ENCODE results near the gene IGFBP2.

Gene IGFBP2

GRCh38 chr2:216700088-216700567 is 66.9 kb downstream of the IGFBP2 start:
- no peak for DNase-seq (ENCODE audit: low read depth in 1 of 2, low spot score in 1 of 2)

DNA sequence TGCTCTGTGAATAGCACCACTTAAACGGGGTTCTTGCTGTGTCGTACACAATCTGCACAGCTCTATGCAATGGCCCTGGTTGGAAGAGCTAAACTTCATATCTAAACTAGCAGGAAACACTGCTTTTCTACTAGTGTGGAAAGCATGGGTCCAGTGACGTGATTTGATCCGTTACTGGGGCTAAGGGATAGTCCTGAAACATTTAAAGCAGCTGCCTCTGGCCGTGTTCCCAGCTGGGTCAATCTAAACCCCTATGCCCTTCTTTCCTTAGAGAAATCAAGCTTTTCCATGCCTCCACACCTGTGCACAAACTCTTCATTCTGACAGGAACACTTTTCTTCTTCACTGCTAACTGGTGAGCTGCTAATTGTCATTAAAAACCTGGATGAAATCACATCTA is 67.6 kb downstream of the IGFBP2 start:
- DNase-seq (ENCODE audit: low read depth in 1 of 2, low spot score in 1 of 2) = no peak

GRCh38 chr2:216701544-216701943 is 68.3 kb downstream of the IGFBP2 start:
- no peak for DNase-seq (ENCODE audit: low read depth in 1 of 2, low spot score in 1 of 2)

GRCh38 chr2:216702756-216703155 is 69.5 kb downstream of the IGFBP2 start:
- DNase-seq (ENCODE audit: low read depth in 1 of 2, low spot score in 1 of 2) = no peak

DNA sequence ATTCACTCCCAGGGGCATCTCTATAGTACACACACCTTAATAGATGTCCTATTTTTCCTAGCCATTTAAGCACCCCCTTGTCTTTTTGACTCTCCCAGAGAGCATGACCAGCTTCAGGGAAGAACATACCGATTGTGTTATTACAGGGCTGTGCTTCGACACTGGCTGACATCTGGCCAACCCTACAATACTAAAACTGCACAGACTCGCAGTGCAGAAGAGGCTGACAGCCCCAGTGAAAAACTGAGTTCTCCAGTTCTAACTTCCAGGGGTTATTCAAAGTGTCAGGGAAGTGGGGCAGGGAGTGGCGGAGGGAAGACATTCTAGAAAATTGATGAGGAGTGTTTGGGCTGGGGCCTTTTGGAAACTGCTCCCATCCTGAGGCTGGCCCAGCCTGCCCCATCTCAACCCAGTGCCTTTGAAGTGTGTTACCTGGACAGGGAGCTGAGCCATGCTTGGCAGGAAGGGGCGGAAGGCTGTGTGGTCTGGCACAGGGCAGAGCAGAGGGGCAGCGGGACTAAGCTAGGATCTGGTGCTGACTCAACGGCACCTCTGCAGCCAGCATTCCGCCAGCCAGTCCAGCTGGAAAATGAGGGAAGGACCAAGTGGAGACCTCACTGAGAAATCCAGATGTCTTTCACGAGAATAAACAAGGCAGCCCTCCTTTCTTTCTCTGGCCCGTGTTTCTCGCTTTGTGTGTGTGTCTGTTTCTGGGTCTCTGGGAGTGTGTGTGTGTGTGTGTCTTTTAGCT is 77.5 kb downstream of the IGFBP2 start:
- no peak for DNase-seq (ENCODE audit: low read depth in 1 of 2, low spot score in 1 of 2)

DNA sequence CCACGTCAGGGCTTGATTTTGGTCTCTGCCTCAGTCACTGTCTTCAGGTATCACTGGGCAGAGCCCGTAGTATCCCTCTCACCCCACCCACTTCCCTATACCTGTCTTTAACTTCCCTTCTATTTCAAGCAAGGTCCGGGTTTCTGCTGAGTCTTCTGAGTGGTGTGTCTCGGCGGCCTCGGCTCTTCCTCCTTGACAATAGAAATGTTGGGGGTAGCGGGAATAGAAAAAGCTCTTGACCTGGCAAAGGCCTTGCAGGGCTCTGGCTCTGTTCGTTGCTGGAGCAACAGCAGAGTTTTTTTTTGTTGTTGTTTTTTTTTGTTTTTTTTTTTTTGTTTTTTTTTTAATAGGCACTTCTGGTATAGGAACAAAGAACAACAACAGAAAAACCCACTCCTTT is 78.1 kb downstream of the IGFBP2 start:
- no peak for DNase-seq (ENCODE audit: low read depth in 1 of 2, low spot score in 1 of 2)

DNA sequence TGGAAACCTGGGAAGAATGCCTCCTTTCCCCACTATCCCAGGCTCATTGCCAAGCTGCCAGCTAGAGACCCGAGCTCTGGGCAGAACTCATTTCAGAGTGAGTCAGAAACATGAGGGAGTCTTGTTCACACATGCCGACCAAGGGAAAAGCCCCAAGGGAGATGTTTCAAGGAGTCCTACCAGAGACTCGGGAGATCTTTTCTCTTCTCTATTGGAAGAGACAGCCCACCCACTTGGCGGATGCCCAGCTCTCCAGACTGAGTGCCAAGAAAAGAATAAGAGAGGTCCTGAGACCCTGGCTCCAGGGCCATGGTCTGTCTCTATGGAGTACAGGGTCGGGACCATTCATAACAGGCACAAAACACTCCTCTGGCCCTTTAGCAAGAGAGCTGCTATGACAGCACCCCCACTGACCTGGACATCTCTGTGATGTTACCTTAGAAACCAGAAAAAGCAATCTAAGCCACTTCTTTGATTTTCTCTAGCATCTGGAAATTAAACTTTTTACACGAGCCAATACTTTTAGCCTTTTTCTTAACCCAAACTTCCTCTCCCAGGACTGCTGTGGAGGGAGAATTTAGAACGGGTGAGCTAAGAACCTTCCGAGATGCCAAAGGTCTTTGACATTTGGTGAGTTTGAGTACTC is 80.6 kb downstream of the IGFBP2 start:
- DNase-seq (ENCODE audit: low read depth in 1 of 2, low spot score in 1 of 2) = no peak

Measured in stimulated activated CD4-positive, alpha-beta T cell treated with anti-CD3 and anti-CD28 coated beads, Interleukin-15, amount 100 ng/mL, for 1 hour (primary cell).